NCI-H2196 (cell line): ENCODE data around the gene ARHGAP42.
"Not testable (repeated sequence)": the region's sequence is repeated elsewhere in the genome, so short reads cannot be mapped to it uniquely, and the experiment has no call there.

Experiments used
- DNase-seq: peaks from one replicate; lab custom pipeline; 2025; ENCODE audit not compliant: unreplicated experiment; lab: John Stamatoyannopoulos, UW

Gene ARHGAP42

GRCh38 chr11:100719809-100720221 lies 32.7 kb downstream of the ARHGAP42 start:
- no peak for DNase-seq

DNA sequence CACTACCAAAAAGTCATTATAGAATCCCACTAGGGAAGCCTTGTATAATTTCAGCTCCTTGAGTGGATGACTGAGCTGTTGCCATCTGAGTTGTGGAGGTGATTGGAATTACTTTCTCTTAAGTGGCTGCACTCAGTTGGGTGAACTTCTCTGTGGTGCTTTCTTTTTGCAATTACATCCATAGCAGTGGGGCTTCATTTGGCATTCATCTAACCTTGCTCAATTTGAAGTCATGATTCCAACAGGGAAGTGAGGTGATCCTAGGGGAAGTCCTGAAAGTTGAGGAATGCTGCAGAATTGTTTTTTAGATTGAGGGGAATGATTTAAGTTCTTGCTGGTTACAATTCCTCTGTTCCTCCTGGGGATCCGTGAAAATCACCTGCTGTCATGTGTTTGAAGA lies 39.6 kb downstream of the ARHGAP42 start:
- no peak for DNase-seq

- no peak for DNase-seq
These were observed 40.3 kb downstream of the ARHGAP42 start for GRCh38 chr11:100727410-100727809.

- no peak for DNase-seq
These were observed 43.2 kb downstream of the ARHGAP42 start for GRCh38 chr11:100730266-100730665.

DNA sequence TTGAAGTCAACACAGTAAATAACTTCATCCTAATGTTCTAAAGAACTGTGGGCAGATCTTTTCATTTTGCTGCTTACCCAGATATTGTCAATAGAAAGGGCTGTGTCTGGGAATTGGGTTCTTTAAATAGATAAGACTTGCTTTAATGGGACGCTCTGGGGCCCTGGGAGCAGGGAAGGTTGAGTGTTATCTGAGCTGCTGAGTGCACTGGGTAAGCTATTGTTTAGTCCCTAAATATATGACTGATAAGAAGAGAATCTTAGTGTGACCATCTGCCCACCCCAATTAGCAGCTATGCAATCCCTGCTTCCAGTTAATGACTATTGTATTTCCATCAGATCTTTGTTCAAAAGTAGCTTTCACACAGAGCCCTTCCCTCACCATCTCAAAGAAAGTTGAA lies 44.4 kb downstream of the ARHGAP42 start:
- no peak for DNase-seq

GRCh38 chr11:100732949-100733348 lies 45.9 kb downstream of the ARHGAP42 start:
- no peak for DNase-seq

DNA sequence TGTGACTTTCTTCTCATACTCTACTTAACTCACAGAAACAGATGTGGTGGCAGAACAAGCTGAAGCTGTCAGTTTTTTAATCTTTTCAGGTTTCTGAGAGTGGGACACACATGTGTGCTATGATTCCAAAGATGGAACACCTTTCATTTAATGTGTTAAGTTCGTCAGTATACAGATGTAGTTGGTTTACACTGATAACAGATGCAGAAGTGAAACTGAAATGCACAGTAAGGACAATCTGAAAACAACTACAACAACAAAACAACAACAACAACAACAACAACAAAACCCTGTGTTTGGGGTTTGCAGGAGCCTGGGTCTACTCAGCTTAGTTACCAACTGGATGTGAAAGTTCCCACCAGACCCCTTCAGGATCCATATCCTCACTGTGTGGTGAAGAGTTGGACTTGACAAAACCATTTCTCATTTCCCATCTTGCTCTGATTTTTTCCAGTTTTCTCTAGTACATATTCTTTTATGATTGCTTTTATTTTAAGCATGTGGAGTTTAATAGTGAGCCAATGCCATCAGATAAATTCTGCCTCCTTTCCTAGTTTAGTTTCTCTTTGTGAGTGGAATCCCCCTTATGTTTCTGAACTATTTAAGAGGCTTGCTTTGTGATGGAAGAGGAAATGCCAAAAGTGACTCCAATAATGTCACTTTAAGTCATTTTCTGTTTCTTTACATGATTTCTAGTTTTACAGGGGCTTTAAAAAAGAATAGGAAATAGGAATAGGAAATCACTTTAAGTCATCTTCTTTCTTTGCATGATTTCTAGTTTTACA lies 47.8 kb downstream of the ARHGAP42 start:
- no peak for DNase-seq

- no peak for DNase-seq
These were observed 49.0 kb downstream of the ARHGAP42 start for GRCh38 chr11:100735949-100736675.

DNA sequence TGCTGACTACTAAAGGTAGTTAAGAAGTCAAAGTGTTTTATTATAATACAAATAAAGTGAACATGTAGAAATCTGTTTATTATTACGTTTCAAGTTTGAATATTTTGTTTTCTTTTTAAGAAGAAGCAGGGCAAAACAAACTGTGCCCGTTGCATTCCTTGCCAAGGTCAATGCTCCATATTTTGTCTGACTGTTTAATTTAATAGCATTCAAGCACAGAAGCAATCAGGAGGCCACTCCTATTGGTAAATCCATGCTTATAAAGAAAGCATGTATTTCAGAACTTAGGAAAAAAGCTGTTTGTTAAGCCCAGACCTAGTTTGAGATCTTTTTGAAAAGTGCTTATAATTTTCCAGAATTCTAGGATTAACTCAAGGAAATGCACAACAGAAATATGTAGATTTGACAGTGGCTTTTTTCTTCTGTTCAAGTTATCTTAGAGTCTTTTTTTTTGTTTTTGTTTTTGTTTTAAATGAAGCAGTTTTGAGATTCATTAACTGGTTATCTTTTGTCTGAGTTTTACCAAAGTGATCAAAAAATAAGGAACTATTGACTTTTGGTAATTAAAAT lies 51.7 kb downstream of the ARHGAP42 start:
- DNase-seq, result no peak

DNA sequence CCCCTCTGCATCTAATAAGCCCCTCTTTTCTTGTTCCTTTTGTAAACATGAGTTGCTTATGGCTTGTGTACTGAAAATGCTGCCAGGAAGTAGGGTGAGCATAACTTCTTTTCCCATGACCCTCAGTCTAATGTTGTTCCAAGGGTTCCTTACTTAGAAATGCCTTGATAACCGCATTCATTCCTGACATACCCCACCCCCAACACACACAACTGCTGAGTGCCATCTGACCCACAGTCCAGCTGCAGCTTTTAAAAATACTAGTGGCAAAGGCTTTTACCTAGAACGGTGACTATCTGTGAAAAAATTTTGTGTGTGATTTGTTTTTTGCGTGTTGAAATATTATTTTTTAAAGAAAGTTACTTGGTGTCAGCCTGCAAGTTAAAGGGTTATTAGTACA lies 52.6 kb downstream of the ARHGAP42 start:
- DNase-seq, result no peak

- DNase-seq, result no peak
These were observed 53.4 kb downstream of the ARHGAP42 start for GRCh38 chr11:100740440-100740839.

GRCh38 chr11:100741866-100742625 lies 55.0 kb downstream of the ARHGAP42 start:
- DNase-seq, result no peak

DNA sequence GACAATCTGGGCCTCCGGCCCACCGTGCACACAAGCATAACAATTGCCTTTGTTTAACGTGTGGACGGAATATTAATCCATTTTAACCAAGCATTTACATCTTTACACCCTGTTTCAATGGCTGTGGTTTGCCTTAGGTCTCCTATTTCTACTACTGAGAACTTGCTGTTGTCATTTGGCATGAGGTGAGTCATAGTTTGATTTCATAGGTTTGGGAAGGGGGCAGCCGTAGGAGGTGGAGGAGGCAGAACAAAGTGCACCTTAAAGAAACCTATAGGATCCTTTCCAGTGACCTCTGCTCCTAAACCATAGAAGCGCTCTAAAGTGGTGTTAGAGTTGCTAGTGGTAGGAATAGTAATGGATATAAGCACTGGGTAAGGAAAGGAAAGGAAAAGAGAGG lies 59.4 kb downstream of the ARHGAP42 start:
- no peak for DNase-seq

- DNase-seq, result no peak
These were observed 61.1 kb downstream of the ARHGAP42 start for GRCh38 chr11:100748153-100748552.

GRCh38 chr11:100749887-100750565 lies 62.9 kb downstream of the ARHGAP42 start:
- not testable (repeated sequence) for DNase-seq

GRCh38 chr11:100750566-100750891 lies 63.4 kb downstream of the ARHGAP42 start:
- DNase-seq, result not testable (repeated sequence)

DNA sequence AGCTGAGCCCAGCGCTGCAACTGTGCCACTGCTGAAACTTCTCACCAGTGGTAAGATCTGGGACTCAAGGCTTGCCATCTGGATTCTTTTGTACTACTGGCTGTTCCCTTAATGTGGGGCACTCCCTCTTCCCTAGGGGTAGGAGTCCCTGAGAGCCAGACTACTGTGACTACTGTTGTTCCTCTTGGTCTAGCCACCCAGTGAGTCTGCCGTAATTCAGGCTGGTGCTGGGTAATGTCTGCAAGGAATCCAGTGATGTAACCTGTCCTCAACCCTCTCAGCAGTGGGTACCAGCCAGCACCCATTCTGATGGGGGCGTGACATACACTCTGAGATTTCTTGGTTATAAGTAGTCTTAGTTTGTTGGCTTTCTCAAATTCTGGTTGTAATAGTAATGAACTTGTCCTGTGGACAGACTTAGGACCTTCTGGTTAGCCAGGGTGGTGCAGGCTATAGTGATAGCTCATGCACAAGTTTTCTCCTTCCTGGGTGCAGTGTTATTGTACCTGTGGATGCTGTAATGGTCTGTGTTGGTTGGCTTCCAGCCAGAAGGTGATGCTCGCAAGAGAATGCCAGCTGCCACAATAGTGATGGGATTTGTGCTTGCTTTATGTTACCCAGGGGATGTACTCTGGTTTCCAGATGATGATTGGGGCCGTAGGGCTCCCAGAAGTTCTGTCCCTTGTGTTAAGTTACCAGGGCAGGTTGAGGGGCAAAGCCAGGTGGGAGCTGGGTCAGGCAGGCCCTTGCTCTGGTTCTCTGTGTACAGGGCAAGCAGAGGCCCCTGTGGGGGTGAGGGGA lies 65.5 kb downstream of the ARHGAP42 start:
- no peak for DNase-seq

DNA sequence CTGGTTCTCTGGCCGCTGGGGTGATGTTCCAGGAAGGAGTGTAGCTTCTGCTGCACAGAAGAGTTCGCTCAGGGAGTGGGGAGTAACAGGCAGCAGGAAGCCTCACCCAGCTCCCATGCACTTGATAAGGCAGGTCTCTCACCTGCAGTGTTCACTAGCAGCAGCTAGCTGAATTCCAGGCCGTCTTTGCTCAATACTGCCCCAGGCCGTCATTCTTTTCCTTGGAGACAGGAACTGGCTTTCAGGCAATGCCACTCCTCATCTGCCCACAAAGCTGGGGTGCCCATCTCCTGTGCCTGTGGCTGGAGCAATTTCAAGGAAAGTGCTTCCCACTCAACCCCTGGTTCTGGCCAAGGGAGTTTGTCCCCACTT lies 66.1 kb downstream of the ARHGAP42 start:
- no peak for DNase-seq

DNA sequence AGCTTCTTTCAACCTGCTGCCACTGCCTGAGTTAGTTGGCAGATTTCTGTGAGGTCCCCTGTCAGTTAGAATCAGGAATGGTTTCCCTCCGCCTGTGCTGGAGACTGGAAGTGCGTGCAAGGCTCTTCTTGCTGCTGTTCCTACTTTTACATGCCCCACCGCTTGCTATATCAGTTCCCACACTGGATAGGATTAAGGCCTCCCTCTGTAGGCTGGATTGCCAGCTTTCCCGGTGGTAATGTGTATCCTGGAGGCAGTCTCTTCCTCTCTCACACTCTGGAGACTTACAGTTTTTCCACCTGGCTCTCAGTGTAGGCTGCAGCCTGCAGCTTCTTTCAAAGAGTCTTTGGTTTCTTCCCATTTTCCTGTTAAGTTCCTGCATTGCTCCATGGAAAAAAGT lies 66.5 kb downstream of the ARHGAP42 start:
- no peak for DNase-seq

- DNase-seq, result no peak
These were observed 69.5 kb downstream of the ARHGAP42 start for GRCh38 chr11:100756559-100756958.
